Measurements from ENCODE around the gene CFAP45. TPM values are rescaled to one million over a fixed set of nuclear protein-coding genes. Genes with fewer than 3 reads are reported as not detected.
A peak's percentile ranks its signal among the peaks of the same experiment; 100 is the strongest.

The CFAP45 gene
- total RNA-seq, 4 donors from 2014 or later: 2.5 TPM; not detected in 3

- no peaks in the 10 kb centered on the region for H3K9me3 ChIP-seq
- TF ChIP-seq POLR2A (IDR thresholded peaks at IDR 0.05): no peak
- no peak for TF ChIP-seq CTCF (IDR thresholded peaks at IDR 0.05)
- no peaks in the 10 kb centered on the region for H3K4me1 ChIP-seq
- H3K27me3 ChIP-seq: no peaks in the 10 kb centered on the region
- DNase-seq: no peak
- no peak overlapping the region for H3K4me3 ChIP-seq
- no peak overlapping the region for H3K27ac ChIP-seq
- H3K36me3 ChIP-seq: no peaks in the 10 kb centered on the region
Measured at GRCh38 chr1:159838715-159839114, 61.2 kb downstream of the CFAP45 start.

GRCh38 chr1:159835862-159836525 is 64.0 kb downstream of the CFAP45 start:
- no peak for DNase-seq
- Histone ChIP-seq H3K27ac (no peak overlapping the region), H3K36me3 (no peaks in the 10 kb centered on the region), H3K27me3 (no peaks in the 10 kb centered on the region), H3K4me3 (no peak overlapping the region), H3K9me3 (no peaks in the 10 kb centered on the region), H3K4me1 (no peaks in the 10 kb centered on the region)
- TF ChIP-seq POLR2A (IDR thresholded peaks at IDR 0.05) (no peak), CTCF (IDR thresholded peaks at IDR 0.05) (peak in 3 of 6 experiments; percentile 31 to 37 (median 33))

GRCh38 chr1:159835356-159835755 is 64.6 kb downstream of the CFAP45 start:
- Histone ChIP-seq H3K4me1 (no peaks in the 10 kb centered on the region), H3K27me3 (no peaks in the 10 kb centered on the region), H3K36me3 (no peaks in the 10 kb centered on the region), H3K9me3 (no peaks in the 10 kb centered on the region), H3K4me3 (no peak overlapping the region), H3K27ac (no peak overlapping the region)
- TF ChIP-seq POLR2A (IDR thresholded peaks at IDR 0.05) (no peak), CTCF (IDR thresholded peaks at IDR 0.05) (no peak)
- no peak for DNase-seq

- Histone ChIP-seq H3K4me1 (no peaks in the 10 kb centered on the region), H3K9me3 (no peaks in the 10 kb centered on the region), H3K4me3 (no peak overlapping the region), H3K36me3 (no peaks in the 10 kb centered on the region), H3K27ac (no peak overlapping the region), H3K27me3 (no peaks in the 10 kb centered on the region)
- DNase-seq: no peak
- TF ChIP-seq CTCF (IDR thresholded peaks at IDR 0.05) (no peak), POLR2A (IDR thresholded peaks at IDR 0.05) (no peak)
Measured at GRCh38 chr1:159832309-159832708, 67.7 kb downstream of the CFAP45 start.

GRCh38 chr1:159831412-159832141 is 68.4 kb downstream of the CFAP45 start:
- H3K4me3 ChIP-seq: no peak overlapping the region
- H3K27me3 ChIP-seq: no peaks in the 10 kb centered on the region
- TF ChIP-seq POLR2A (IDR thresholded peaks at IDR 0.05): no peak
- no peak for TF ChIP-seq CTCF (IDR thresholded peaks at IDR 0.05)
- no peaks in the 10 kb centered on the region for H3K9me3 ChIP-seq
- no peaks in the 10 kb centered on the region for H3K4me1 ChIP-seq
- H3K36me3 ChIP-seq: no peaks in the 10 kb centered on the region
- DNase-seq: no peak
- no peak overlapping the region for H3K27ac ChIP-seq
